HepG2 (cell line): ENCODE data around the gene PRR35. TPM values are rescaled to one million over a fixed set of nuclear protein-coding genes. Genes with fewer than 3 reads are reported as not detected.

Experiments used
- ATAC-seq: fragments of 200-7000 bp; cut with Tn5 transposase; 3 replicates; pipeline ENCODE4 v1.9.1; 2020; ENCODE audit warnings: mild to moderate bottlenecking, moderate library complexity
- BruUV-seq: library from RNA; stranded (reverse); fragments of 400-500 nt; replicated peaks from 2 replicates; lab custom pipeline; 2021; lab: Mats Ljungman, UMichigan
- CTCF ChIA-PET: fragments of 300-600 bp; formaldehyde crosslinking; extraction: SDS; loops from one replicate; lab custom pipeline; 2021; ENCODE audit warnings: low total read pairs, inconsistent platforms, low intra/inter-chr PET ratio; lab: Yijun Ruan, JAX
- POLR2A ChIA-PET: fragments of 350-600 bp; sonication (Branson Sonifier 250); formaldehyde crosslinking; loops from one replicate; lab custom pipeline; 2020; ENCODE audit warnings: antibody characterized with exemption, inconsistent platforms; lab: Yijun Ruan, JAX
- DNase-seq: peaks from one replicate; pipeline ENCODE4 v3.0.0-alpha.2; 2015; ENCODE audit warnings: low spot score
- FAIRE-seq: peaks from 3 replicates; lab custom pipeline; 2011; peaks lifted over from hg19 to GRCh38; lab: Jason Lieb, UNC
- H2AFZ ChIP-seq: one replicate; pipeline ENCODE4 v1.6.1; 2011; ENCODE audit warnings: low read length, inconsistent platforms
- H3K27ac ChIP-seq: fragments of 300-600 bp; 3 replicates; pipeline ENCODE4 v1.8.0; 2011; ENCODE audit warnings: mixed run types, mild to moderate bottlenecking, mixed read lengths, low read length, inconsistent platforms; ENCODE audit not compliant: insufficient read depth; ENCODE audit errors: extremely low read length
- H3K27me3 ChIP-seq, 2 experiments: fragments of 200-600 bp in 1 of 2; 2 replicates in 1 of 2; 3 replicates in 1 of 2; pipeline versions ENCODE4 v1.6.0 to v1.8.0; 2011; ENCODE audit warnings: low read length in 2 of 2, mild to moderate bottlenecking in 2 of 2, moderate library complexity in 2 of 2, inconsistent platforms in 1 of 2; ENCODE audit not compliant: insufficient read depth in 2 of 2, control insufficient read depth in 1 of 2
- H3K36me3 ChIP-seq, 2 experiments: fragments of 200-600 bp in 1 of 2; replicated peaks in 1 of 2; 2 replicates in 1 of 2; 3 replicates in 1 of 2; pipeline versions ENCODE4 v1.5.1 to v1.8.0; 2011; ENCODE audit warnings: low read length in 2 of 2, inconsistent platforms in 1 of 2; ENCODE audit not compliant: insufficient read depth in 2 of 2, control insufficient read depth in 1 of 2
- H3K4me1 ChIP-seq: 2 replicates; pipeline ENCODE4 v1.5.1; 2012; ENCODE audit warnings: low read length, inconsistent platforms; ENCODE audit not compliant: insufficient read depth
- H3K4me2 ChIP-seq: 2 replicates; pipeline ENCODE4 v1.6.0; 2011; ENCODE audit warnings: low read depth, low read length, inconsistent platforms
- H3K4me3 ChIP-seq, 3 experiments: fragments of 200-600 bp in 1 of 3; sonication (generic), shearing (Covaris generic) in 1 of 3; replicated peaks in 1 of 3; 2 replicates each; pipeline ENCODE4 v1.5.1; 2011 to 2016; ENCODE audit warnings: low read length in 3 of 3, inconsistent platforms in 2 of 3, low read depth in 2 of 3, mild to moderate bottlenecking in 2 of 3, control low read depth in 1 of 3, mixed read lengths in 1 of 3; ENCODE audit not compliant: insufficient read depth in 1 of 3
- H3K79me2 ChIP-seq: one replicate; pipeline ENCODE4 v1.6.1; 2011; ENCODE audit warnings: low read length, inconsistent platforms; ENCODE audit not compliant: insufficient read depth
- H3K9ac ChIP-seq: 2 replicates; pipeline ENCODE4 v1.6.0; 2011; ENCODE audit warnings: mild to moderate bottlenecking, low read depth, low read length, inconsistent platforms; ENCODE audit not compliant: insufficient read depth
- H3K9me3 ChIP-seq: 2 replicates; pipeline ENCODE4 v1.5.1; 2012; ENCODE audit warnings: mild to moderate bottlenecking, low read length
- H4K20me1 ChIP-seq: 2 replicates; pipeline ENCODE4 v1.6.0; 2011; ENCODE audit warnings: inconsistent platforms, mild to moderate bottlenecking, low read length, moderate library complexity; ENCODE audit not compliant: insufficient read depth
- CBX1 ChIP-seq: IDR thresholded peaks from one replicate; pipeline ENCODE4 v1.6.1; 2016; ENCODE audit warnings: antibody characterized with exemption, low read depth
- HNRNPL ChIP-seq: fragments of 200-400 bp; formaldehyde crosslinking; IDR thresholded peaks from 2 replicates; pipeline ENCODE4 v1.6.1; 2017; ENCODE audit warnings: mild to moderate bottlenecking, low read depth, low read length
- MTA1 ChIP-seq: sonication (generic); formaldehyde crosslinking; IDR thresholded peaks from 2 replicates; pipeline ENCODE4 v1.4.0; 2020; ENCODE audit warnings: missing genetic modification reagents, mild to moderate bottlenecking, borderline replicate concordance
- MTF2 ChIP-seq: sonication (generic); formaldehyde crosslinking; IDR thresholded peaks from 2 replicates; pipeline ENCODE4 v1.5.0; 2020; ENCODE audit warnings: missing genetic modification reagents, borderline replicate concordance
- PATZ1 ChIP-seq: sonication (generic); formaldehyde crosslinking; IDR thresholded peaks from 2 replicates; pipeline ENCODE4 v1.4.0; 2020; ENCODE audit warnings: missing genetic modification reagents
- POGZ ChIP-seq: sonication (generic); formaldehyde crosslinking; IDR thresholded peaks from 2 replicates; pipeline ENCODE4 v1.4.0; 2020; ENCODE audit warnings: mild to moderate bottlenecking, missing genetic modification reagents
- SP4 ChIP-seq: sonication (generic); formaldehyde crosslinking; IDR thresholded peaks from 2 replicates; pipeline ENCODE4 v1.8.1; 2023; ENCODE audit warnings: mild to moderate bottlenecking, missing genetic modification reagents
- ZNF296 ChIP-seq: sonication (generic); formaldehyde crosslinking; conservative IDR thresholded peaks from 2 replicates; pipeline ENCODE4 v1.5.0; 2020; ENCODE audit warnings: mild to moderate bottlenecking, missing genetic modification reagents
- ZNF414 ChIP-seq: sonication (generic); formaldehyde crosslinking; IDR thresholded peaks from 2 replicates; pipeline ENCODE4 v1.5.0; 2020; ENCODE audit warnings: missing genetic modification reagents
- ZNF576 ChIP-seq: sonication (generic); formaldehyde crosslinking; IDR thresholded peaks from 2 replicates; pipeline ENCODE4 v1.4.0; 2020; ENCODE audit warnings: mild to moderate bottlenecking, missing genetic modification reagents
- ZNF740 ChIP-seq: sonication (generic); formaldehyde crosslinking; IDR thresholded peaks from 2 replicates; pipeline ENCODE4 v1.4.0; 2020; ENCODE audit warnings: missing genetic modification reagents
- WGBS: methylation state at CpG from one replicate; pipeline ENCODE4 v1.1.6; 2017; ENCODE audit warnings: low lambda C conversion rate; 5-methylcytosine and 5-hydroxymethylcytosine counted together
- in situ Hi-C: cut with HindIII; loops from 2 replicates; pipeline ENCODE4 v1.10.0; 2017; ENCODE audit warnings: low pct_unique_long_range_greater_than_20kb; ENCODE audit not compliant: extremely low pct_ligation_motif_present
- intact Hi-C: fragments of 100-400 bp; cut with micrococcal nuclease; formaldehyde crosslinking; loops from one replicate; pipeline ENCODE4 v1.10.0; 2022; ENCODE audit not compliant: unreplicated experiment
- polyA plus RNA-seq, 8 experiments: library from polyadenylated mRNA; depleted of rRNA in 3 of 8; stranded (reverse) in 7 of 8; unstranded in 1 of 8; fragments of >200 nt; fragmentation: Illumina TruSeq in 4 of 8; extraction: Trizol in 4 of 8; gene quantifications; 2 replicates each; pipeline versions ENCODE4 v1.2.1 to v1.2.3, GENCODE V29; 2011 to 2016; ENCODE audit warnings: low read depth in 4 of 8, missing spikeins in 1 of 8, mixed read lengths in 1 of 8; ENCODE audit not compliant: insufficient read depth in 1 of 8
- total RNA-seq, 5 experiments: library from RNA; depleted of rRNA; stranded (reverse); fragments of >200 nt; fragmentation: Illumina TruSeq; extraction: Trizol; gene quantifications; 2 replicates each; pipeline ENCODE4 v1.2.3, GENCODE V29; 2016; ENCODE audit warnings: low read depth in 1 of 5
- TF ChIP-seq, protein P1 (sequence below): sonication (generic); formaldehyde crosslinking; IDR thresholded peaks from 2 replicates; pipeline ENCODE4 v1.9.0; 2022; ENCODE audit warnings: low read depth, missing genetic modification reagents

PRR35 gene
- total and polyA plus RNA-seq, 2 of the 13 experiments (the other 11 are each of a cell fraction or from before 2014, with no cell fraction given), result 0.07 to 0.16 TPM

DNA sequence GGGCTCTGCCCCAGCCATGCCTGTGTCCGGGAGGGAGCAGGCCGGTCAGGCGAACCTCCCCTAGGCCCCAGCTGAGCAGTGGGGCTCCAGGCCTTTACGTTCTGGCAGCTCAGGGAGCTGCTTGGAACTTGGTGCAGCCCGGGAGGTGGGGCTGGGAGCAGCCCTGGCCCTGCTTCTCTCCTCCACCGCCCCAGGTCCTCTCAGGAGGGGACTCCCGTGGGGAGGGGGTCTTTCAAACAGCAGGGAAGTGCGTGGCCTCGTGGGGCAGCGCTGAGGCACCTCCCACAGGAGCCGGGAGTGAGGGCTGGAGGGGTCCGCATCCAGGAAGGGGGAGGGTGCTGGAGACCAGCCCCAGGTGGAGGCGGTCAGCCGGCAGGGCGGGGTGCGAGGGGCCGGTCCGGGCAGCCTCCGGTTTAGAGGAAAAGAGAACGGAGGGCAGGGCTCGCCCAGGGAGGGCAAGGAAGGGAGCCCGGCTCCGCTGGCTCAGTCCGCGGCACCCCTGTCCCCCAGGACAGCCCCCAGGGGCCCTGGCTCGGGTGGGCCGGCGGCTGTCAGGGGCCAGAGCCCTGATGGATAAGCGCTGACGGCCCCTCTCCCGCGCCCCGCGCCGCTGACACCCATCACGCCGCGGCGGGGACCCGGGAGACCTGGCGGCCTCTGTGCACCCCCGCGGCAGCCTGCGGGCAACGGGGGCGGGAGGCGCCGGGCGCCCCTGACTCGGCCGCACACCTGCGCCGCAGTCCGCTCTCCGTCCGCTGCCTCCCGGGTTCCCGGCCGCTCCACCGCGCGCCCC lies 587 bp upstream of the PRR35 start (continued):
- TF ChIP-seq CBX1, result no peak

GRCh38 chr16:560701-561412 lies 663 bp downstream of the PRR35 start:
- Histone ChIP-seq H3K27me3 (peaks cover 17 to 61% of the 10 kb centered on the region in 2 experiments), H3K4me3 (peak overlapping the region in 2 of 3 experiments; percentile 25 to 46; a peak in 2 of 6 replicates), H3K4me1 (peaks cover 72% of the 10 kb centered on the region), H3K79me2 (no peaks in the 10 kb centered on the region), H2AFZ (no peak overlapping the region), H4K20me1 (no peaks in the 10 kb centered on the region), H3K27ac (no peak overlapping the region), H3K36me3 (no peaks in the 10 kb centered on the region), H3K4me2 (peak overlapping the region; percentile 58), H3K9me3 (no peaks in the 10 kb centered on the region), H3K9ac (0 out of 2 replicates have a peak overlapping the region, but pooled peaks have one; percentile 25)
- ATAC-seq (no peak), DNase-seq (no peak), FAIRE-seq (no peak)
- ChIA-PET POLR2A (interaction anchor here (0.5 kb wide), 1 partner anchor 860 kb away, joined by 3 read pairs; no protein-coding TSS in a partner anchor), CTCF (no interaction called here)
- TF ChIP-seq ZNF414, result no peak
- no peak for TF ChIP-seq POGZ (CRISPR knock-in tag)
- 0 out of 2 replicates have a peak, but pooled peaks have one; percentile 41 for TF ChIP-seq MTA1 (CRISPR knock-in tag)
- TF ChIP-seq ZNF576 (CRISPR knock-in tag), result no peak
- TF ChIP-seq, protein P1, sequence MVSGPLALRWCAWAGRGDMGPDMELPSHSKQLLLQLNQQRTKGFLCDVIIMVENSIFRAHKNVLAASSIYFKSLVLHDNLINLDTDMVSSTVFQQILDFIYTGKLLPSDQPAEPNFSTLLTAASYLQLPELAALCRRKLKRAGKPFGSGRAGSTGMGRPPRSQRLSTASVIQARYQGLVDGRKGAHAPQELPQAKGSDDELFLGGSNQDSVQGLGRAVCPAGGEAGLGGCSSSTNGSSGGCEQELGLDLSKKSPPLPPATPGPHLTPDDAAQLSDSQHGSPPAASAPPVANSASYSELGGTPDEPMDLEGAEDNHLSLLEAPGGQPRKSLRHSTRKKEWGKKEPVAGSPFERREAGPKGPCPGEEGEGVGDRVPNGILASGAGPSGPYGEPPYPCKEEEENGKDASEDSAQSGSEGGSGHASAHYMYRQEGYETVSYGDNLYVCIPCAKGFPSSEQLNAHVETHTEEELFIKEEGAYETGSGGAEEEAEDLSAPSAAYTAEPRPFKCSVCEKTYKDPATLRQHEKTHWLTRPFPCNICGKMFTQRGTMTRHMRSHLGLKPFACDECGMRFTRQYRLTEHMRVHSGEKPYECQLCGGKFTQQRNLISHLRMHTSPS, result peak; percentile 55; the same call in 1 of the 2 replicates
- TF ChIP-seq ZNF740 (CRISPR knock-in tag), result peak; percentile 50; the same call in 1 of the 2 replicates
- TF ChIP-seq MTF2 (CRISPR knock-in tag), result peak; percentile 50; the same call in 1 of the 2 replicates
- TF ChIP-seq PATZ1 (CRISPR knock-in tag), result peak; percentile 26; the same call in 1 of the 2 replicates
- TF ChIP-seq SP4 (CRISPR knock-in tag), result no peak
- 0 out of 2 replicates have a peak, but pooled peaks have one; percentile 63 for TF ChIP-seq ZNF296
- 0 out of 2 replicates have a peak, but pooled peaks have one; percentile 35 for TF ChIP-seq HNRNPL
- BruUV-seq, result no TSS peak
- in situ Hi-C loops (no loop called here), intact Hi-C loops (no loop called here)
- 0% methylated on average over 2 of the region's 54 CpGs for WGBS
